Measurements from ENCODE around the gene TMEM178A.

TMEM178A gene

GRCh38 chr2:39679805-39680204, 14.1 kb downstream of the TMEM178A start:
- no peak for DNase-seq (ENCODE audit: low read depth)

- DNase-seq (ENCODE audit: low read depth): no peak
Observed at GRCh38 chr2:39682066-39682692, 16.5 kb downstream of the TMEM178A start.

- DNase-seq (ENCODE audit: low read depth): no peak
Observed at GRCh38 chr2:39683022-39683699, 17.4 kb downstream of the TMEM178A start.

DNA sequence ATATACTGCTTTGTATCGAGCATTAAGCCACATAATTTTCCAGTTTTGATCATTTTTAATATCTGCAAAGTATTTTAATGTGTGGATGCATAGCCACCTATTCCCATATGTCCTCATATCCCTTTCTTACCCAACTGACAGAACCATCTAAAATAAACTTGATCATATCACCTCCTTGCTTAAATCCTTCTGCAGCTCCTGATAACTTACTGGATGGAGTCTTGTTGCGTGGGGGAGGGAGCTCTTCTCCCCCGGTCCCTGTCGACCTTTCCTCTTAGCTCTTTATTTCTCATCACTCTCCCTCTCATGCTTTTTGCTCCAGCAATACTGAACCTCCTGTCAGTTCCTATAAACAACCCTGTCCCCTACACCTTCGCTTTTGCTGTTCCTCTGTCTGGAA, 18.7 kb downstream of the TMEM178A start:
- no peak for DNase-seq (ENCODE audit: low read depth)

DNA sequence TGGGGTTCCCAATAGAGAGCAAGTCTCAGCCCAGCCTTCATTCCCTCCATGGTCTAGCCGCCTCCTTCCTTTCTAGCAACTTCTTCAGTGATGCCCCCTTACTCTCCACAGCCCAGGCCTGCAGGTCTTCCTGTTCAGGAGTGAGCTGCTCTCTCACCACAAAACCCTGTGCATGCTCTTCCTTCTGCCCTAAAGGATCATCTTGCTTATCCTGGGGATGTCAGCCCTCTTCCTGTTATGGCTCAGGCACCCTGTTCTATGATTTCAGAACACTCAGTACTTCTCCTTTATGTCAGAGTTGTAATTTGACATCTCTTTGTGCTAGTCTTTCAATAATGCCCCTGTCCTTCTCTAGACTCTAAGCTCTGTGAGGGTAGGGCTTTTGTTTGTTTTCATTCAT, 19.4 kb downstream of the TMEM178A start:
- DNase-seq (ENCODE audit: low read depth): no peak

GRCh38 chr2:39686456-39686855, 20.7 kb downstream of the TMEM178A start:
- no peak for DNase-seq (ENCODE audit: low read depth)

DNA sequence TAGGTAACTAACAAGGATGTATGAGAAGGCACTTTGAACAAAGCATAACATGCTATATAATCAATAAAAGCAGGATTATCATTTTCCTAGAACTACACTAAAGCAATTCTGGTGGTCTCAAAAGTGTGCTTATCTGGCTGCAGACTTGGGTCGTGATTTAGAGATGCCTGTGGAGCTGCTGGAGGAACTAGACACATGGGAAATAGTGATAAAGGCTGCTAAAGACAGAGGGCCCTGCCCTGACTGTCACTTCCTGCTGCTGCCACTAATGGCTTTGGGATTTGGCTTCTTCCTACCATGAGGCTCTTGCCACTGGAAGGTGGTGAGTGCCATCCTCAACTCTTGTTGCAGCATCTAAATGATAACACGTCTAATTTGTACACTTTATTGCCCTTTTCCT, 22.5 kb downstream of the TMEM178A start:
- DNase-seq (ENCODE audit: low read depth): no peak

- no peak for DNase-seq (ENCODE audit: low read depth)
Observed at GRCh38 chr2:39689272-39689841, 23.6 kb downstream of the TMEM178A start.

DNA sequence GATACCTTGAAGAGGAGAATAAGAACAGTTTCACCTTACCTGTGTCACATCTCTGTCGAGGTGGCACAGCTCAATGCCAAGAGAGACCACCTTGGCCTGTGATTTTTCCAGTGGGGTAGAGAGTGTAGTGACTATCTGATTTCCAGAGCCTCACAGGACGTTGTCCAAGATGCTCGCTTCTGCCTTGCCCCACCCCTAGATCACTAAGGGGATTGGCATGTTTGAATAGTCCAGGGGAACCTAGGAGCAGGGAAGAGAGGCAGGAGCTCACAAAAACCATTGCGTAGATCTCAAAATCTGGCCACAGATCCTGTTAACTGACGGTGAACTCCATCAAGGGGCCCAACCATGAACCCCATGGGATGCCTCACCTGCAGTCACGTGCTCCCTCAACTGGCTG, 24.2 kb downstream of the TMEM178A start:
- DNase-seq (ENCODE audit: low read depth): no peak

DNA sequence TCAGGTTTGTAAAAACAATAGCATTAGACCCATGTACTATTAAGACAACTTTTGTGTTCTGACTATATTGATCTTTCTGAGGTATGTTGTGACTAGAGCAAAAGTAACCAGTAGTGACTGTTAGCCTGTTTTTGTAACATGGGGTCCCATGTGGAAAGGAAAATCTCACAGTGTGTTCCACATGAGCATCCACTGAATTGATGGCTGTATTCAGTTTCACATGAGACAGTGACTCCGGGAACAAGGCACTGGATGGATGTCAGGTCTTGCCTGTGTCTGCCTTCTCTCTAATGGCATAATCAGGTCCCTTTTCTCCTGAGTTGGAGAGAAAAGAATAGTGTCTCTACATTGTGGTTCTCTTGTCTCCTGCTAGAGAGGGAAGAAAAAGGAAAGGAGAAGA, 27.5 kb downstream of the TMEM178A start:
- no peak for DNase-seq (ENCODE audit: low read depth)

- DNase-seq (ENCODE audit: low read depth): peak; percentile 74
Observed at GRCh38 chr2:39696101-39696553, 30.4 kb downstream of the TMEM178A start.

DNA sequence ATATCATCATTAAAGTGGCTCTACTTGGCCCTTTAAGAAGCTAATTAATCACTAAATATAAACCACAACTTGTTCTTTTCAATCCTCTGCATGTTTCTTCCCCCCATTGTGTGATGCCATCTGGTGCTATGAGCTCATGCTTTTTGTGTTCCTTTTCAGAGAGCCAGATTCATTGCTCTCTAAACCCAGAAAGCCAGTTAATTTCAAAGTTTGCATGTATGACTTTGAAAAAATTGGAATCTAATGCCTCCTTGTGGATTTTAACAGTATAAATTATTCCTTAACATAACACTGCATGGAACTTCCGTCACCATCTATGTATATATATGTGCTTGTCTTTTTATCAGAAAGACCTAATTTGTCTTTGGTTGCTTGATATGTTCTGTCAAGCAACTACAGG, 31.1 kb downstream of the TMEM178A start:
- peak; percentile 61 for DNase-seq (ENCODE audit: low read depth)

GRCh38 chr2:39697454-39697853, 31.7 kb downstream of the TMEM178A start:
- no peak for DNase-seq (ENCODE audit: low read depth)

GRCh38 chr2:39701137-39701536, 35.4 kb downstream of the TMEM178A start:
- no peak for DNase-seq (ENCODE audit: low read depth)

DNA sequence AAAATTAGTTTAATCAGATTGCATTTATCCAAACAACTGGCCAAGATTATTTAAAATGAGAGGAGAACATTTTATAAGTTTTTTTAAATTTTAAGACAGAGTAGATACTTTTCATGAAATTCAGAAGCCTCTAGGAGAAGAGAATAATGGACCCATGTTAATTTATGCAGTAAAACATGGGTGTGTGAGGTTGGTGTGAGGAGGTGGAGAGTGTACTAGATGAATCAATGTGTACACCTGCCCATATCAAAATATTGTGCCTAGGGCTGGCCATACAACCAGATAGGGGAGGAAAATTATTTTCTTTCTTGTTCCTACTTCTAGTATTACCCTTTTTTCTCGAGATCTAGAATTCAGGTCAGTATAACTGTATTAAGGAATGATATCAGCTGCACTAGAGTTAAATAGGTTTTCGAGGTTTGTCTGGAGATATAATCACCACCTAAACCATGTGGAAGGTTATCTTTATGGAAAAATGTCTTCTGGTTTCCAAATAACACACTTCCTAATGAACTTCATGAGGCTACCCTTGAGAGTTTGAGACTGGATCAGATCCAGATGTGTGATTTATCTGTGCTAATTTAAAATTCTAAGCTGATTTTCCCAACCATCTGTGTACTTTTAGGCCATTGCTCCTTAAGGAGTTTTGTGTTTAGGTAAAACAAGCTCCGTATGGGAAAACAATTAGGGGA, 37.6 kb downstream of the TMEM178A start:
- no peak for DNase-seq (ENCODE audit: low read depth)

DNA sequence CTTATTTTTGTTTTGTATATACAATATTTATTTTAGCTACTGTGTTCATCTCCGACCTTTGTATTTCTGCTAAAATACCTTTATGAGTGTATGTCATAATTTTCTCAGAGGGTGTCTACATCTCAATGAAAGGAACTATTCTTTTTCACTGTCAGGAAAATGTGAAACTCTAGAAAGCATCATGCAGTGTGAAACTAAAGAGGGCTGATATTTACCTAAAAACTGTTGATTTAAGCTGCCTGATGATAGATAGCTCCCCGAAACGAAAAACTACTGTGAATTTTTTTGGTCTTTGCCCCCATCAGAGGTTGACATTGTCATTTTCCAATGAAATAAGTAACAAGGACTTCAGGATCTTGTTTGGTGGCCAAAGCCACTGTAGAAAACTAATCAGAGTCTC, 38.8 kb downstream of the TMEM178A start:
- no peak for DNase-seq (ENCODE audit: low read depth)

- DNase-seq (ENCODE audit: low read depth): no peak
Observed at GRCh38 chr2:39705638-39706037, 39.9 kb downstream of the TMEM178A start.

- no peak for DNase-seq (ENCODE audit: low read depth)
Observed at GRCh38 chr2:39706312-39706711, 40.6 kb downstream of the TMEM178A start.

DNA sequence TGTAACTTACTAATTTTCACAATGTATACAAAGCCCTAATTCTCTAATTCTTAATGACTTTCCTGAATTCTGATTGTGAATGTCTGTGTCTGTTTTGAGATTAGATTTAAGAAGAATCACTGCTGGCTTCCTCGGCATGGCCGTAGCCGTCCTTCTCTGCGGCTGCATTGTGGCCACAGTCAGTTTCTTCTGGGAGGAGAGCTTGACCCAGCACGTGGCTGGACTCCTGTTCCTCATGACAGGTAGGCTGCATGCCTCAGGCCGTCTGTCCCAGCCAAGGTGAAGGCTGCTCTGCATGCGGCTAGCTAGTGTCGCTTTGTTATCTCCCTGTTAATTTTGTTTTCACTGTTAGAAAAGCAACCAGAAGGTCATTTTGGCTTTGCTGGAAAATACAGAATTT, 41.2 kb downstream of the TMEM178A start:
- no peak for DNase-seq (ENCODE audit: low read depth)

DNA sequence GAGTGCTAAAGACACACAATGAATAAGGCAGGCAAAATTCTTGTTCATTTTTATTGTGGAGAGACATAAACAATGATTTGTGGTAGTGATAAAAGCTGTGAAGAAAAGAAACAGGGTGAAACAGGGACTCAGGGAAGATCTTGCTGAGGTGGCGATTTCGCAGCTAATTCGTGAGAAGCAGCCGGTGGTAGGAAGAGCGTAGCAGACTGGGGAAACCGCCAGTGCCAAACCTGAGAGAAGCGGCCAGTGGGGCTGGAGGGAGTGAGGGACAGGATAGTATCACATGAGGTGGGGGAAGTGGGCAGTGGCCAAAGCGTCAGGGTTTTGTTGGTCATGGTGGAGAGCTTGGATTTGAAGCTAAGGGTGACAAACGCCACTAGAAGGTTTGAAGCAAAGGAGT, 42.3 kb downstream of the TMEM178A start:
- DNase-seq (ENCODE audit: low read depth): no peak

GRCh38 chr2:39710807-39711206, 45.1 kb downstream of the TMEM178A start:
- no peak for DNase-seq (ENCODE audit: low read depth)

GRCh38 chr2:39712953-39713352, 47.2 kb downstream of the TMEM178A start:
- DNase-seq (ENCODE audit: low read depth): no peak

DNA sequence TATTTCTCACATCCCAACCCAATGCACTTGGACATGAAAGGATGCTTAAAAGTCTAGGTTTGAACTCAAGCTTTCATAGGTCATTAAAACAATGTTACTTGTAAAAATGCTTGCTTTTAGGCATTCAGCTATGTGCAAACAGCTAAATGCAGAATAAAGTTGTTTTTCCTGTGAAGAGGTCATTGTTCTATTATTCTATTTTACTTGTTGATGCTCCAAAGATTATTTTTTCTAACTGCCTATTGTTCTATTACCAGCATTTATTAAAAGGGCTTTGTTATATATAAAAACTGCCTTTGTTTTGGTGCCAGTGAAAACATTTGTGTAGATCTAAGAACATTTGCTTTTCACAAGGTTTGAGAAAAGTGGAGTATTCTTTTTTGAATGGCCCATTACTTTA, 49.4 kb downstream of the TMEM178A start:
- no peak for DNase-seq (ENCODE audit: low read depth)
